Right atrium auricular region (tissue), 2 donors: ENCODE measurements around the gene KRT4. TPM values are rescaled to one million over a fixed set of nuclear protein-coding genes. Genes with fewer than 3 reads are reported as not detected.

Experiments
- DNase-seq: peaks from one replicate; pipeline ENCODE4 v3.0.0-alpha.2; 2019; ENCODE audit warnings: low spot score
- H3K27ac ChIP-seq, 2 donors: fragments of 200-600 bp; sonication (generic); 1 replicate in 1 of 2; 2 replicates in 1 of 2; pipeline ENCODE4 v1.5.1; 2016 to 2019
- H3K27me3 ChIP-seq, 2 donors: fragments of 200-600 bp; sonication (generic); one replicate each; pipeline versions ENCODE4 v1.5.1 to v1.6.0; 2017 to 2019
- H3K36me3 ChIP-seq: fragments of 200-600 bp; sonication (generic); one replicate; pipeline ENCODE4 v1.5.1; 2016
- H3K4me1 ChIP-seq, 2 donors: fragments of 200-600 bp; sonication (generic); one replicate each; pipeline versions ENCODE4 v1.5.1 to v1.6.0; 2017 to 2019
- H3K4me3 ChIP-seq, 2 donors: fragments of 200-600 bp; sonication (generic); 1 replicate in 1 of 2; 2 replicates in 1 of 2; pipeline ENCODE4 v1.5.1; 2017 to 2019; ENCODE audit warnings: mild to moderate bottlenecking in 1 of 2, moderate library complexity in 1 of 2
- H3K9me3 ChIP-seq, 2 donors: fragments of 200-600 bp; sonication (generic); one replicate each; pipeline ENCODE4 v1.5.1; 2019
- CTCF ChIP-seq, 2 donors: fragments of 200-600 bp; sonication (generic); IDR thresholded peaks; one replicate each; pipeline ENCODE4 v1.5.1; 2019; ENCODE audit warnings: antibody characterized with exemption in 2 of 2
- total RNA-seq, 2 donors: library from RNA; depleted of rRNA; stranded (reverse); fragments of >200 nt; gene quantifications; one replicate each; pipeline ENCODE4 v1.1.0, GENCODE V29; 2016

The KRT4 gene
- total RNA-seq, 2 donors from 2014 or later, result not detected

- no peaks in the 10 kb centered on the region for H3K9me3 ChIP-seq
- DNase-seq, result no peak
- H3K27ac ChIP-seq, result no peak overlapping the region
- H3K4me1 ChIP-seq, result no peaks in the 10 kb centered on the region
- no peaks in the 10 kb centered on the region for H3K27me3 ChIP-seq
- no peaks in the 10 kb centered on the region for H3K36me3 ChIP-seq
- H3K4me3 ChIP-seq, result no peak overlapping the region
- TF ChIP-seq CTCF (IDR thresholded peaks at IDR 0.05), result no peak
Observed at GRCh38 chr12:52782502-52782901, 31.4 kb downstream of the KRT4 start.

- Histone ChIP-seq H3K4me1 (no peaks in the 10 kb centered on the region), H3K9me3 (no peaks in the 10 kb centered on the region), H3K4me3 (no peak overlapping the region), H3K27me3 (no peaks in the 10 kb centered on the region), H3K27ac (no peak overlapping the region), H3K36me3 (no peaks in the 10 kb centered on the region)
- no peak for DNase-seq
- TF ChIP-seq CTCF (IDR thresholded peaks at IDR 0.05), result no peak
Observed at GRCh38 chr12:52781399-52782082, 32.4 kb downstream of the KRT4 start.

- Histone ChIP-seq H3K4me1 (no peaks in the 10 kb centered on the region), H3K9me3 (no peaks in the 10 kb centered on the region), H3K27ac (no peak overlapping the region), H3K27me3 (no peaks in the 10 kb centered on the region), H3K36me3 (no peaks in the 10 kb centered on the region), H3K4me3 (no peak overlapping the region)
- no peak for TF ChIP-seq CTCF (IDR thresholded peaks at IDR 0.05)
- DNase-seq, result no peak
Observed at GRCh38 chr12:52779914-52780313, 34.0 kb downstream of the KRT4 start.

- Histone ChIP-seq H3K36me3 (no peaks in the 10 kb centered on the region), H3K27ac (no peak overlapping the region), H3K4me1 (no peaks in the 10 kb centered on the region), H3K4me3 (no peak overlapping the region), H3K27me3 (no peaks in the 10 kb centered on the region), H3K9me3 (no peaks in the 10 kb centered on the region)
- TF ChIP-seq CTCF (IDR thresholded peaks at IDR 0.05), result no peak
- DNase-seq, result no peak
Observed at GRCh38 chr12:52778833-52779232, 35.1 kb downstream of the KRT4 start.

- no peaks in the 10 kb centered on the region for H3K9me3 ChIP-seq
- no peak overlapping the region for H3K27ac ChIP-seq
- no peaks in the 10 kb centered on the region for H3K36me3 ChIP-seq
- H3K4me1 ChIP-seq, result no peaks in the 10 kb centered on the region
- H3K4me3 ChIP-seq, result no peak overlapping the region
- DNase-seq, result no peak
- TF ChIP-seq CTCF (IDR thresholded peaks at IDR 0.05), result no peak
- H3K27me3 ChIP-seq, result no peaks in the 10 kb centered on the region
Observed at GRCh38 chr12:52777566-52777965, 36.4 kb downstream of the KRT4 start.

- H3K4me1 ChIP-seq, result no peaks in the 10 kb centered on the region
- TF ChIP-seq CTCF (IDR thresholded peaks at IDR 0.05), result no peak
- no peaks in the 10 kb centered on the region for H3K9me3 ChIP-seq
- no peaks in the 10 kb centered on the region for H3K36me3 ChIP-seq
- H3K4me3 ChIP-seq, result no peak within 1 kb of the TSS
- no peaks in the 10 kb centered on the region for H3K27me3 ChIP-seq
- DNase-seq, result no peak
- no peak within 1 kb of the TSS for H3K27ac ChIP-seq
Observed at GRCh38 chr12:52776913-52777395, 37.0 kb downstream of the KRT4 start, which contains the start of gene KRT76. TSS of gene KRT76 (minus strand) at chr12:52777345. CDS start at chr12:52777291, 54 bp downstream.
